Heart left ventricle (tissue), 16 donors: ENCODE measurements around the gene BCL2L1. TPM values are rescaled to one million over a fixed set of nuclear protein-coding genes. Genes with fewer than 3 reads are reported as not detected.
"Not testable (repeated sequence)": the region's sequence is repeated elsewhere in the genome, so short reads cannot be mapped to it uniquely, and the experiment has no call there.

Experiments used
- ATAC-seq, 4 donors: fragments of 200-7000 bp; cut with Tn5 transposase; one replicate each; pipeline ENCODE4 v1.9.1; 2020 to 2022; ENCODE audit warnings: moderate library complexity in 4 of 4, mild to moderate bottlenecking in 3 of 4, moderate number of reproducible peaks in 1 of 4
- DNase-seq, 5 donors: peaks; one replicate each; pipeline ENCODE4 v3.0.0-alpha.2; 2020
- H3K27ac ChIP-seq, 12 donors: fragments of 200-600 bp; sonication (generic) in 4 of 12; one replicate each; pipeline versions ENCODE4 v1.5.0 to v1.8.0; 2016 to 2022; ENCODE audit warnings: mild to moderate bottlenecking in 2 of 12
- H3K27me3 ChIP-seq, 9 donors: fragments of 200-600 bp; sonication (generic) in 2 of 9; one replicate each; pipeline versions ENCODE4 v1.5.1 to v1.8.0; 2016 to 2022; ENCODE audit warnings: mild to moderate bottlenecking in 3 of 9
- H3K36me3 ChIP-seq, 9 donors: fragments of 200-600 bp; sonication (generic) in 2 of 9; one replicate each; pipeline versions ENCODE4 v1.5.0 to v1.8.0; 2018 to 2022; ENCODE audit warnings: mild to moderate bottlenecking in 2 of 9
- H3K4me1 ChIP-seq, 12 donors: fragments of 200-600 bp; sonication (generic) in 4 of 12; one replicate each; pipeline versions ENCODE4 v1.5.0 to v1.8.0; 2016 to 2022; ENCODE audit warnings: mild to moderate bottlenecking in 3 of 12
- H3K4me3 ChIP-seq, 12 donors: fragments of 200-600 bp; sonication (generic) in 4 of 12; one replicate each; pipeline versions ENCODE4 v1.5.0 to v1.8.0; 2017 to 2022; ENCODE audit warnings: mild to moderate bottlenecking in 9 of 12, moderate library complexity in 4 of 12
- H3K9me3 ChIP-seq, 12 donors: fragments of 200-600 bp; sonication (generic) in 4 of 12; one replicate each; pipeline versions ENCODE4 v1.5.0 to v1.8.0; 2016 to 2022; ENCODE audit warnings: mild to moderate bottlenecking in 1 of 12
- POLR2A ChIP-seq, 2 donors: fragments of 450-650 bp; IDR thresholded peaks; one replicate each; pipeline ENCODE4 v1.6.1; 2017; ENCODE audit warnings: antibody characterized with exemption in 2 of 2, mild to moderate bottlenecking in 2 of 2, moderate library complexity in 2 of 2
- WGBS, 4 donors: extraction: QIAGEN DNeasy Blood & Tissue Kit in 2 of 4; methylation state at CpG; one replicate each; pipeline versions ENCODE4 v1.1.5 to v1.1.7; 2013 to 2018; 5-methylcytosine and 5-hydroxymethylcytosine counted together
- intact Hi-C, 10 donors: fragments of 100-400 bp; cut with DNase I; formaldehyde crosslinking; loops; one replicate each; pipeline versions ENCODE4 v1.11.1 to v1.14.2; 2022
- polyA plus RNA-seq, 2 donors: library from polyadenylated mRNA; stranded (reverse); fragments of 200-250 nt; gene quantifications; one replicate each; pipeline ENCODE4 v1.2.3, GENCODE V29; 2013
- total RNA-seq, 9 donors: library from RNA; depleted of rRNA in 2 of 9; stranded (reverse); fragments of >200 nt in 2 of 9; fragmentation: NEBNext Ultra II Directional in 3 of 9; extraction: Animal tissue kit (Norgen Biotek cat#: 25700) in 3 of 9; gene quantifications; one replicate each; pipeline versions ENCODE4 v1.1.0 to v1.2.4, GENCODE V29; 2016 to 2023
- TF ChIP-seq, protein P1 (sequence below), 12 donors: fragments of 200-600 bp; sonication (generic) in 4 of 12; IDR thresholded peaks; one replicate each; pipeline versions ENCODE4 v1.5.0 to v1.8.0; 2018 to 2022; ENCODE audit warnings: antibody characterized with exemption in 12 of 12, mild to moderate bottlenecking in 5 of 12
- donor health status: ischemic (EF 13 %, LVEDD 7.1; RV severe dilation, severe dysfunction).
- donor health status: healthy with polysubstance abuse.
- donor health status: DM: no; HTN: yes; CAD: no.
- donor health status: DM: no; HTN: no; CAD: no.
- donor health status: ischemic (EF 25% LVEDD 6.9; RV normal size, moderate dysfunction).
- donor health status: ischemic (EF 25% LVEDD 5.7; RV mildly dilated, moderate dysfunction).
- donor health status: healthy.
- donor health status: DM: yes; HTN: yes; CAD: no.
- donor health status: ischemic (EF 35%, LVEDD 5.7; RV mildly dilated, moderate dysfunction).
- donor health status: nonischemic (EF 11% LVEDD 7.7; RV severe dilation, severe dysfunction).
- donor health status: DM: yes; HTN: yes; CAD: no.
- donor health status: PGD.
- donor health status: ischemic (EF 29% LVEDD 5.4; RV normal size, mild dysfunction).
- donor health status: nonischemic (EF 23%, LVEDD 6.1; RV moderate dilation, normal function).

Gene BCL2L1
- total and polyA plus RNA-seq, 11 donors: 32.2 to 217 (median 62.6) TPM

DNA sequence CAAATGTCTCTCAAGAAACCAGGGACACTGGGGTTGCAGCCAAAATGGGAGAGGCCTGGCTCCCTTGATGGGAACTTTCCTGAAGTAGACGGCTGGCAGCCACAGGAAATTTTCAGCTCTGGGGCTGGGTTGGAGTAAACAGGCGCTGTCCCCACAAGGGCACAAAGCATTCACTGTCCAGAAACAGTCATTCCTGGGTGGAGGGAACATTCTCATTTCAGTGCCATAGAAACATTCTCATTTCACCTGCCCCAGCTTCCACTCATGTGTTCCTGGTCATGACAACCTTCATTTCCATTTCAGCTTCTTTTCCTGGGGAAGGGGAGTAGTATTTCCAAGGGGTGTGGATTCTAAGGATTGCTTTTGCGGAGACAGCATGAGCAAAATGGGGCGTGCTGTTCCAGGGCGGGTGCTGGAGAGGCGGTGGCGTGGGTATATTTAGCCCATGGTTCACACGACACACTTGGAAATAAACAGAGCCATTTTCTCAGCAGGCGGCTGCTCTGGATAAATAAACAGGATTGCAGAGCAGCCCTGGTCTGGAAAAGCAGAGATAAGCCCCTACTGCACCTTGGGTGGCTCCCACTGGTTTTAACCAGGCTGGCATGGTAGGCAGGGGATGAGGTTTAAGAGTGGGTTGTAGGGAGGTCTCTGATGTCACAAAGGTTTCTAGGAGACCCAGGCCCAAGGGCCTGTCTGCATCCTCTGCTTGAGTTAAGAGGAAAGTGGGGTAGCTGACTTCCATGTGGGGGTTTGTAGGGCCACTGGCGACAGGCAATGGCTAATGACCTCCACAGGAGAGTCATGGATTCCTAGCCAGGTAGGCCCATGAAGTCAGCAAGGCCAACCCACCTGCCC, 52.1 kb downstream of the BCL2L1 start:
- Histone ChIP-seq H3K9me3 (no peaks in the 10 kb centered on the region), H3K36me3 (peaks cover 0 to 26% (median 6%) of the 10 kb centered on the region in 9 donors), H3K27me3 (no peaks in the 10 kb centered on the region), H3K4me1 (peaks cover 58 to 100% (median 99%) of the 10 kb centered on the region in 12 donors), H3K4me3 (peak overlapping the region in 2 of 12 donors; percentile 18 to 20), H3K27ac (peak overlapping the region; percentile 81 to 97 (median 90))
- 17 to 26% (median 21%) methylated on average over 9 to 10 of the region's 10 CpGs for WGBS, 4 donors
- DNase-seq (peak; percentile 69 to 80 (median 78)), ATAC-seq (peak; percentile 74 to 82 (median 76))
- intact Hi-C loops: loop anchor here in 2 of 10 donors (2.0 kb wide), 2 partner anchors 42 to 52 kb away; partner anchors contain the start of gene BCL2L1 (in 1 of the 2)
- TF ChIP-seq POLR2A (IDR thresholded peaks at IDR 0.05): peak in 1 of 2 donors; percentile 19
- TF ChIP-seq, protein P1, sequence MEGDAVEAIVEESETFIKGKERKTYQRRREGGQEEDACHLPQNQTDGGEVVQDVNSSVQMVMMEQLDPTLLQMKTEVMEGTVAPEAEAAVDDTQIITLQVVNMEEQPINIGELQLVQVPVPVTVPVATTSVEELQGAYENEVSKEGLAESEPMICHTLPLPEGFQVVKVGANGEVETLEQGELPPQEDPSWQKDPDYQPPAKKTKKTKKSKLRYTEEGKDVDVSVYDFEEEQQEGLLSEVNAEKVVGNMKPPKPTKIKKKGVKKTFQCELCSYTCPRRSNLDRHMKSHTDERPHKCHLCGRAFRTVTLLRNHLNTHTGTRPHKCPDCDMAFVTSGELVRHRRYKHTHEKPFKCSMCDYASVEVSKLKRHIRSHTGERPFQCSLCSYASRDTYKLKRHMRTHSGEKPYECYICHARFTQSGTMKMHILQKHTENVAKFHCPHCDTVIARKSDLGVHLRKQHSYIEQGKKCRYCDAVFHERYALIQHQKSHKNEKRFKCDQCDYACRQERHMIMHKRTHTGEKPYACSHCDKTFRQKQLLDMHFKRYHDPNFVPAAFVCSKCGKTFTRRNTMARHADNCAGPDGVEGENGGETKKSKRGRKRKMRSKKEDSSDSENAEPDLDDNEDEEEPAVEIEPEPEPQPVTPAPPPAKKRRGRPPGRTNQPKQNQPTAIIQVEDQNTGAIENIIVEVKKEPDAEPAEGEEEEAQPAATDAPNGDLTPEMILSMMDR (IDR thresholded peaks at IDR 0.05): no peak

DNA sequence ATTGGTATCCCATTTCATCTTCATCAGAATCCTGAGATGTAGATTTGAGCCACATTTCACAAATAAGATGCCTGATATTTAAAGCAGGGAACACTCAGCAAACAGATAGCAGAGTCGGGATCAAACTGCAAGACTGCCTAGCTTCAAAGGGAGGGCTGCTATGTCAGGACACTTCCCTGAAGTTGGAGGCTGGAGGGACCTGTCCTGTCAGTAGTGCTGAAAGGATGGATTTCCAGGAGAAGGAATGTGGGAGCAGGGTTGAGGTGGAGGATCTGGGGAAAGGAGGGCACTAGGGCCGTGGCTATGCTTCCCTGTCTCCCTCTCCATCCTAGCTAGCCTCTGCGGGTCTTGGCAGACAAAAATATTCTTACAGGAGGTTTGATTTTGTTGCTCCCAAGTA, 52.8 kb downstream of the BCL2L1 start:
- peaks cover 61 to 100% (median 99%) of the 10 kb centered on the region in 12 donors for H3K4me1 ChIP-seq
- WGBS, 4 donors: 10 to 27% (median 22%) methylated on average over 3 of the region's 3 CpGs
- intact Hi-C loops: loop anchor here in 3 of 10 donors (2.0 to 10.0 kb wide), 4 partner anchors 43 to 155 kb away; partner anchors contain the start of genes BCL2L1 (in 1 of the 3) and MYLK2 (in 1 of the 3)

DNA sequence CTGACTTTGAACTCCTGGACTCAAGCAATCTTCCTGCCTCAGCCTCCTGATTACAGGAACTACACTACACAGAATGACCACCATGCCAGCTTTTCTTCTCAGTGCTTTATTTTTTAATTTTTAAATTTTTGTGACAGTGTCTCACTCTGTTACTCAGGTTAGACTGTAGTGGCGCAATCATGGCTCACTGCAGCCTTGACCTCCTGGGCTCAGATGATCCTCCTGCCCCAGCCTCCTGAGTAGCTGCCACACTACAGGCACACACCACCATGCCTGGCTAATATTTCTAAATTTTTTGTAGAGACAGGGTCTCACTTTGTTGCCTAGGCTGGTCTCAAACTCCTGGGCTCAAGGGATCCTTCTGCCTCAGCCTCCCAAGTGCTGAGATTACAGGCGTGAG, 53.7 kb downstream of the BCL2L1 start:
- peak overlapping the region; percentile 81 to 97 (median 90) for H3K27ac ChIP-seq
- H3K9me3 ChIP-seq, DNase-seq, H3K4me3 ChIP-seq, ATAC-seq, H3K27me3 ChIP-seq: not testable (repeated sequence)
- 95 to 100% (median 98%) methylated on average over 2 of the region's 2 CpGs for WGBS, 4 donors
- H3K4me1 ChIP-seq: peaks cover 59 to 100% (median 99%) of the 10 kb centered on the region in 12 donors
- intact Hi-C loops: loop anchor here in 2 of 10 donors (10.0 kb wide), 2 partner anchors 146 to 156 kb away; partner anchors contain the start of gene MYLK2 (in 1 of the 2)
- H3K36me3 ChIP-seq: peaks cover 0 to 42% (median 21%) of the 10 kb centered on the region in 9 donors

More for the DNA sequence above, 52.8 kb downstream of the BCL2L1 start:
- TF ChIP-seq, protein P1 (IDR thresholded peaks at IDR 0.05): no peak
- TF ChIP-seq POLR2A (IDR thresholded peaks at IDR 0.05): no peak
- H3K9me3 ChIP-seq: no peaks in the 10 kb centered on the region
- peak in 2 of 4 donors; percentile 5 to 9 for ATAC-seq
- H3K4me3 ChIP-seq: peak overlapping the region in 1 of 12 donors; percentile 20
- H3K27ac ChIP-seq: peak overlapping the region; percentile 81 to 97 (median 90)
- peaks cover 0 to 33% (median 13%) of the 10 kb centered on the region in 9 donors for H3K36me3 ChIP-seq
- H3K27me3 ChIP-seq: no peaks in the 10 kb centered on the region
- DNase-seq: no peak

DNA sequence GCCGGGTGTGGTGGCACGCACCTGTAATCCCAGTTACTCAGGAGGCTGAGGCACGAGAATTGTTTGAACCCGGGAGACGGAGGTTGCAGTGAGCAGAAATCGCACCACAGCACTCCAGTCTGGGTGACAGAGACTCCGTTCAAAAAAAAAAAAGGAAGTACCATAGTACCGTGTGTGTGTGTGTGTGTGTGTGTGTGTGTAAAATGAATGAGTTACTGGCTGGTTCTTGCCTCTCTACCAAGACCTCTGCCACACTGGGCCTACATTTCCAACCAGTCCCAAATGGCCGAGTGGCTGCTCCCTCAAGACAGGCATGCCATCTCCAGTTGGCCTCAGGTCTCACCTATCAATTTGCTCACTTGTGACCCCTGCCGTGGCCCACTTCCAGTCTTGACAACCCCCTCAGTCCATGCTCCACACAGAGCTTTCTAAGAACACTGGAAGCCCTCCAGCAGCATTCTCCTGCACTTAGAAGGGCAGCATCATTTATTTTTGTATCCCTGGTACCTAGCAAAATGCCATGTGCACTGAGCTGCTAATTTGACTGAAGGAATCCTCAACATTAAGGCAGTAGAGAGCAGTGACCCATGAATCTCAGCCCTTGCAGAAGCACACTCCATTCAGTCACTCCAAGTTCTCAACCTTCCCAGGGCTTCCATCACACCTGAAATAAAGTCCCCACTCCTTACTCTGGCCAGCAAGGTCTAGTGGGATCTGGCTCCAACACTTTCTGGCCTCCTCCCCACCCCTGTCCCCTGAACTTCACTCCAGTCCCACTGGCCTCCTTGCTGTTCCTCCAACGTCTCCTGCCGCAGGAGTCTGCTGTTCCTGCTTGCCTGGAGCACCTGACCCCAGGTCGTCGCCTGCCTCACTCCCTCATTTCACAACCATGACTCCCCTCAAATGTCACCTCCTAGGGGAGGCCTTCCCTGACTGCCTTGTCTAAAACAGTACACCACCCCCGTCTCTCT, 55.1 kb downstream of the BCL2L1 start:
- TF ChIP-seq POLR2A (IDR thresholded peaks at IDR 0.05): no peak
- TF ChIP-seq, protein P1 (IDR thresholded peaks at IDR 0.05): no peak
- ATAC-seq (no peak), DNase-seq (peak in 1 of 5 donors; percentile 32)
- intact Hi-C loops: loop anchor here in 2 of 10 donors (10.0 kb wide), 2 partner anchors 147 to 157 kb away; partner anchors contain the start of gene MYLK2 (in 1 of the 2)
- Histone ChIP-seq H3K36me3 (peaks cover 0 to 47% (median 21%) of the 10 kb centered on the region in 9 donors), H3K27me3 (no peaks in the 10 kb centered on the region), H3K4me1 (peaks cover 54 to 95% (median 89%) of the 10 kb centered on the region in 12 donors), H3K4me3 (peak overlapping the region in 1 of 12 donors; percentile 10), H3K27ac (peak overlapping the region; percentile 31 to 96 (median 88)), H3K9me3 (no peaks in the 10 kb centered on the region)
- 69 to 74% (median 71%) methylated on average over 15 of the region's 15 CpGs for WGBS, 4 donors
